ENCODE measurements around the gene RFX3. TPM values are rescaled to one million over a fixed set of nuclear protein-coding genes. Genes with fewer than 3 reads are reported as not detected.

RFX3 gene
- total RNA-seq, 3 donors from 2014 or later = 9.2 to 10.1 (median 9.4) TPM

GRCh38 chr9:3177146-3177761, 348.5 kb downstream of the RFX3 start:
- ATAC-seq (no peak), DNase-seq (no peak)
- H3K27me3 Mint-ChIP-seq (ENCODE audit: low read depth) = peaks cover 26% of the 10 kb centered on the region
- no peak overlapping the region for H3K4me3 Mint-ChIP-seq
- H3K9me3 Mint-ChIP-seq = no peaks in the 10 kb centered on the region
- peaks cover 2% of the 10 kb centered on the region for H3K4me1 Mint-ChIP-seq (ENCODE audit: low read depth)
- no peaks in the 10 kb centered on the region for H3K36me3 Mint-ChIP-seq (ENCODE audit: insufficient read depth)

DNA sequence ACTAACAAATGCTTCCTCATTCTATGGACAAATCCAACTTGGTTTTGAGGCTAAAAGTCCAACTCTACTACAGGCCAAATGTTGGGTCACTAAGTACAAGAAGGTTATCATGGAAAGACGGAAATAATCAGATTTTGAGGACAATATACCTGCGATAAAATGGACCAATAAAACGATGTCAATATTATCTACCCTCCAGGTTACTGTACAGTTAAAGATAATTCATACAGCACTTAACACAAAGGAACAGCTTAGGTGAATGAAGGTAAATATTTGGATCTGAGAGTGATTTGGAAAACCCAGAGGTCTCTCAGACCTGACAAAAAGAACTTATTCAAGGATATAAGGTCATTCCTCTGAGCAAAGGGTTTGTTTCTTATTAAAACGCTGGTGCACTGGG, 352.4 kb downstream of the RFX3 start:
- no peaks in the 10 kb centered on the region for H3K4me1 Mint-ChIP-seq (ENCODE audit: low read depth)
- no peaks in the 10 kb centered on the region for H3K36me3 Mint-ChIP-seq (ENCODE audit: insufficient read depth)
- DNase-seq (no peak), ATAC-seq (no peak)
- no peak overlapping the region for H3K4me3 Mint-ChIP-seq
- no peaks in the 10 kb centered on the region for H3K9me3 Mint-ChIP-seq
- H3K27me3 Mint-ChIP-seq (ENCODE audit: low read depth) = peaks cover 13% of the 10 kb centered on the region

- no peak for ATAC-seq
- Mint-ChIP-seq H3K9me3 (no peaks in the 10 kb centered on the region), H3K4me1 (ENCODE audit: low read depth) (no peaks in the 10 kb centered on the region), H3K36me3 (ENCODE audit: insufficient read depth) (no peaks in the 10 kb centered on the region), H3K27me3 (ENCODE audit: low read depth) (peaks cover 29% of the 10 kb centered on the region), H3K4me3 (no peak overlapping the region)
- DNase-seq = no peak
These were observed 355.0 kb downstream of the RFX3 start for GRCh38 chr9:3170819-3171218.

Data from activated T-cell treated with anti-CD3 and anti-CD28 coated beads, Interleukin-2, amount 50 U/mL, for 4 hours (primary cell).